ENCODE data around the gene SLK. TPM values are rescaled to one million over a fixed set of nuclear protein-coding genes. Genes with fewer than 3 reads are reported as not detected.
A peak's percentile ranks its signal among the peaks of the same experiment; 100 is the strongest.

SLK gene
- polyA plus RNA-seq, 2 of the 4 experiments (the other 2 are of a cell fraction), result 23.3 to 29.2 TPM

GRCh38 chr10:103998805-103999204, 31.9 kb downstream of the SLK start:
- no peak for DNase-seq (ENCODE audit: low read depth in 1 of 2, low spot score in 1 of 2)
- 90% methylated on average over 2 of the region's 2 CpGs for WGBS (ENCODE audit: missing lambda C conversion rate)
- CTCF ChIA-PET, result interaction anchor here (1.7 kb wide), 1 partner anchor 12 kb away, joined by 4 read pairs; no protein-coding TSS in a partner anchor

DNA sequence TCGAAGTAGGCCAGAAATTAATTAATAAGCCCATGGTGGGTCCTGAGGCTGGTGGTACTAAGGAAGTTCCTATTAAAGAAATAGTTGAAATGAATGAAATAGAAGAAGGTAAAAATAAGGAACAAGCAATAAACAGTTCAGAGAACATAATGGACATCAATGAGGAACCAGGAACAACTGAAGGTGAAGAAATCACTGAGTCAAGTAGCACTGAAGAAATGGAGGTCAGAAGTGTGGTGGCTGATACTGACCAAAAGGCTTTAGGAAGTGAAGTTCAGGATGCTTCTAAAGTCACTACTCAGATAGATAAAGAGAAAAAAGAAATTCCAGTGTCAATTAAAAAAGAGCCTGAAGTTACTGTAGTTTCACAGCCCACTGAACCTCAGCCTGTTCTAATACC, 36.0 kb downstream of the SLK start:
- ChIA-PET CTCF (interaction anchor here (1.0 kb wide), 1 partner anchor 115 kb away, joined by 6 read pairs; no protein-coding TSS in a partner anchor), POLR2A (no interaction called here)
- DNase-seq (ENCODE audit: low read depth in 1 of 2, low spot score in 1 of 2) (no peak), FAIRE-seq (no peak), ATAC-seq (no peak)
- TF ChIP-seq HOXA7 (CRISPR knock-in tag; IDR thresholded peaks at IDR 0.05) (no peak), FOSL2 (IDR thresholded peaks at IDR 0.05) (no peak), FOSL2 (CRISPR knock-in tag; IDR thresholded peaks at IDR 0.05) (no peak), TFCP2L1 (CRISPR knock-in tag; IDR thresholded peaks at IDR 0.05) (no peak), ZSCAN20 (CRISPR knock-in tag; IDR thresholded peaks at IDR 0.05) (no peak), RFX5 (IDR thresholded peaks at IDR 0.05) (no peak), RCOR1 (IDR thresholded peaks at IDR 0.05; ENCODE audit: low read depth, low read length) (no peak), EP300 (IDR thresholded peaks at IDR 0.05) (no peak), KDM1A (IDR thresholded peaks at IDR 0.05; ENCODE audit: low read depth) (no peak), KDM5A (IDR thresholded peaks at IDR 0.05) (no peak)
- Histone ChIP-seq H3K4me2 (no peak overlapping the region), H3K27ac (no peak overlapping the region), H3K4me3 (no peak overlapping the region), H3K9me3 (no peaks in the 10 kb centered on the region), H3K4me1 (no peaks in the 10 kb centered on the region)
- WGBS (ENCODE audit: missing lambda C conversion rate), result 97% methylated on average over 1 of the region's 1 CpG

More at GRCh38 chr10:103998805-103999204, 31.9 kb downstream of the SLK start:
- no peak for TF ChIP-seq HOXB5 (CRISPR knock-in tag; IDR thresholded peaks at IDR 0.05)
- no peak for TF ChIP-seq TP53 (CRISPR knock-in tag; IDR thresholded peaks at IDR 0.05)
- peak; percentile 84 for TF ChIP-seq MAFK (IDR thresholded peaks at IDR 0.05; ENCODE audit: partially characterized antibody)
- Histone ChIP-seq H3K9me3 (no peaks in the 10 kb centered on the region), H3K4me2 (no peak overlapping the region), H3K4me3 (no peak overlapping the region), H3K27ac (no peak overlapping the region), H3K4me1 (no peaks in the 10 kb centered on the region)
- FAIRE-seq (no peak), ATAC-seq (no peak)
- POLR2A ChIA-PET, result no interaction called here

- DNase-seq (ENCODE audit: low read depth in 1 of 2, low spot score in 1 of 2), result no peak
- no peak overlapping the region for H3K4me2 ChIP-seq
- peak; percentile 49 for FAIRE-seq
- no peak overlapping the region for H3K4me3 ChIP-seq
- H3K9me3 ChIP-seq, result no peaks in the 10 kb centered on the region
- no peaks in the 10 kb centered on the region for H3K4me1 ChIP-seq
- TF ChIP-seq EHMT2 (IDR thresholded peaks at IDR 0.05; ENCODE audit: low read depth), result no peak
- TF ChIP-seq RCOR1 (IDR thresholded peaks at IDR 0.05; ENCODE audit: low read depth, low read length), result no peak
- TF ChIP-seq, protein P1, sequence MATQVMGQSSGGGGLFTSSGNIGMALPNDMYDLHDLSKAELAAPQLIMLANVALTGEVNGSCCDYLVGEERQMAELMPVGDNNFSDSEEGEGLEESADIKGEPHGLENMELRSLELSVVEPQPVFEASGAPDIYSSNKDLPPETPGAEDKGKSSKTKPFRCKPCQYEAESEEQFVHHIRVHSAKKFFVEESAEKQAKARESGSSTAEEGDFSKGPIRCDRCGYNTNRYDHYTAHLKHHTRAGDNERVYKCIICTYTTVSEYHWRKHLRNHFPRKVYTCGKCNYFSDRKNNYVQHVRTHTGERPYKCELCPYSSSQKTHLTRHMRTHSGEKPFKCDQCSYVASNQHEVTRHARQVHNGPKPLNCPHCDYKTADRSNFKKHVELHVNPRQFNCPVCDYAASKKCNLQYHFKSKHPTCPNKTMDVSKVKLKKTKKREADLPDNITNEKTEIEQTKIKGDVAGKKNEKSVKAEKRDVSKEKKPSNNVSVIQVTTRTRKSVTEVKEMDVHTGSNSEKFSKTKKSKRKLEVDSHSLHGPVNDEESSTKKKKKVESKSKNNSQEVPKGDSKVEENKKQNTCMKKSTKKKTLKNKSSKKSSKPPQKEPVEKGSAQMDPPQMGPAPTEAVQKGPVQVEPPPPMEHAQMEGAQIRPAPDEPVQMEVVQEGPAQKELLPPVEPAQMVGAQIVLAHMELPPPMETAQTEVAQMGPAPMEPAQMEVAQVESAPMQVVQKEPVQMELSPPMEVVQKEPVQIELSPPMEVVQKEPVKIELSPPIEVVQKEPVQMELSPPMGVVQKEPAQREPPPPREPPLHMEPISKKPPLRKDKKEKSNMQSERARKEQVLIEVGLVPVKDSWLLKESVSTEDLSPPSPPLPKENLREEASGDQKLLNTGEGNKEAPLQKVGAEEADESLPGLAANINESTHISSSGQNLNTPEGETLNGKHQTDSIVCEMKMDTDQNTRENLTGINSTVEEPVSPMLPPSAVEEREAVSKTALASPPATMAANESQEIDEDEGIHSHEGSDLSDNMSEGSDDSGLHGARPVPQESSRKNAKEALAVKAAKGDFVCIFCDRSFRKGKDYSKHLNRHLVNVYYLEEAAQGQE (IDR thresholded peaks at IDR 0.05), result no peak
- TF ChIP-seq ATOH8 (CRISPR knock-in tag; IDR thresholded peaks at IDR 0.05; ENCODE audit: low read depth), result no peak
- TF ChIP-seq RNF2 (IDR thresholded peaks at IDR 0.05; ENCODE audit: borderline replicate concordance, low read depth), result no peak
- TF ChIP-seq HMGXB4 (CRISPR knock-in tag; IDR thresholded peaks at IDR 0.05; ENCODE audit: borderline replicate concordance), result no peak
- no peak for TF ChIP-seq TFCP2L1 (CRISPR knock-in tag; IDR thresholded peaks at IDR 0.05)
- no peak for TF ChIP-seq RAD21 (conservative IDR thresholded peaks at IDR 0.05 in 1 of 2, IDR thresholded peaks at IDR 0.05 in 1 of 2)
- POLR2A ChIA-PET, result no interaction called here
- CTCF ChIA-PET, result interaction anchor here (1.1 kb wide), 1 partner anchor 41 kb away, joined by 3 read pairs; no protein-coding TSS in a partner anchor
- no peak overlapping the region for H3K27ac ChIP-seq
- no peak for ATAC-seq
- 84% methylated on average over 8 of the region's 8 CpGs for WGBS (ENCODE audit: missing lambda C conversion rate)
These were observed 38.4 kb downstream of the SLK start for GRCh38 chr10:104005172-104005863.

Data from A549 (cell line).